ENCODE data around the gene PLAAT2. TPM values are rescaled to one million over a fixed set of nuclear protein-coding genes. Genes with fewer than 3 reads are reported as not detected.

The PLAAT2 gene
- polyA plus RNA-seq, 1 of the 3 experiments (the other 2 are of a cell fraction), result 0.53 TPM

- POLR2A ChIA-PET, result no interaction called here
- CTCF ChIA-PET, result interaction anchor here (1.1 to 1.2 kb wide), 2 partner anchors 69 to 72 kb away, joined by 4 read pairs; no protein-coding TSS in a partner anchor
- no peak for DNase-seq
- H2AFZ ChIP-seq (ENCODE audit: low read depth), result 0 out of 2 replicates have a peak overlapping the region, but pooled peaks have one; percentile 10
- no peaks in the 10 kb centered on the region for H3K27me3 ChIP-seq (ENCODE audit: insufficient read depth)
- peak overlapping the region; percentile 2; the same call in 1 of the 2 replicates for H3K4me2 ChIP-seq
- H3K36me3 ChIP-seq (replicated peaks in 1 of 2; ENCODE audit: control insufficient read depth in 1 of 2, insufficient read depth in 2 of 2, low read length in 1 of 2), result no peaks in the 10 kb centered on the region
- H3K4me3 ChIP-seq (ENCODE audit: low read depth in 2 of 2, low read length in 1 of 2), result no peak overlapping the region
- H3K9ac ChIP-seq, result no peak overlapping the region
- peaks cover 3% of the 10 kb centered on the region for H3F3A ChIP-seq (replicated peaks; ENCODE audit: insufficient read depth)
- TF ChIP-seq FOSL2 (IDR thresholded peaks at IDR 0.05; ENCODE audit: borderline replicate concordance, low read depth) (peak; percentile 79), USF1 (IDR thresholded peaks at IDR 0.05; ENCODE audit: borderline replicate concordance, low read depth) (no peak), JUND (IDR thresholded peaks at IDR 0.05) (peak; percentile 77), TCF12 (IDR thresholded peaks at IDR 0.05) (peak; percentile 72), POLR2AphosphoS5 (IDR thresholded peaks at IDR 0.05; ENCODE audit: low read depth, low read length) (peak; percentile 45; the same call in 1 of the 2 replicates)
- no peaks in the 10 kb centered on the region for H3K79me2 ChIP-seq (ENCODE audit: insufficient read depth)
- no peaks in the 10 kb centered on the region for H3K9me3 ChIP-seq
- H3K27ac ChIP-seq (ENCODE audit: low read depth in 2 of 2, low read length in 1 of 2), result peak overlapping the region in 1 of 2 experiments; percentile 43; a peak in 2 of 4 replicates
- WGBS (ENCODE audit: low lambda C conversion rate), result 47% methylated on average over 5 of the region's 5 CpGs
- H4K20me1 ChIP-seq (ENCODE audit: insufficient read depth), result no peaks in the 10 kb centered on the region
- peaks cover 0 to 5% of the 10 kb centered on the region in 2 experiments; a peak in 1 of 4 replicates for H3K4me1 ChIP-seq (ENCODE audit: control insufficient read depth in 1 of 2, insufficient read depth in 2 of 2, low read depth in 1 of 2, low read length in 1 of 2)
- H3K9me2 ChIP-seq, result no peaks in the 10 kb centered on the region
Measured at GRCh38 chr11:63567044-63567840, 4.1 kb upstream of the PLAAT2 start.

- DNase-seq, result no peak
- H2AFZ ChIP-seq (ENCODE audit: low read depth), result no peak overlapping the region
- no peaks in the 10 kb centered on the region for H3K9me3 ChIP-seq
- H3K79me2 ChIP-seq (ENCODE audit: insufficient read depth), result no peaks in the 10 kb centered on the region
- ChIA-PET POLR2A (no interaction called here), CTCF (no interaction called here)
- no peaks in the 10 kb centered on the region for H3K27me3 ChIP-seq (ENCODE audit: insufficient read depth)
- H3K36me3 ChIP-seq (replicated peaks in 1 of 2; ENCODE audit: control insufficient read depth in 1 of 2, insufficient read depth in 2 of 2, low read length in 1 of 2), result no peaks in the 10 kb centered on the region
- H3K4me1 ChIP-seq (ENCODE audit: control insufficient read depth in 1 of 2, insufficient read depth in 2 of 2, low read depth in 1 of 2, low read length in 1 of 2), result peaks cover 5% of the 10 kb centered on the region in 2 experiments; a peak in 2 of 4 replicates
- 74% methylated on average over 4 of the region's 4 CpGs for WGBS (ENCODE audit: low lambda C conversion rate)
- H4K20me1 ChIP-seq (ENCODE audit: insufficient read depth), result no peaks in the 10 kb centered on the region
- H3K4me3 ChIP-seq (ENCODE audit: low read depth in 2 of 2, low read length in 1 of 2), result no peak overlapping the region
- no peaks in the 10 kb centered on the region for H3K9me2 ChIP-seq
- no peak overlapping the region for H3K4me2 ChIP-seq
- no peak overlapping the region for H3K9ac ChIP-seq
- peaks cover 3% of the 10 kb centered on the region for H3F3A ChIP-seq (replicated peaks; ENCODE audit: insufficient read depth)
- H3K27ac ChIP-seq (ENCODE audit: low read depth in 2 of 2, low read length in 1 of 2), result no peak overlapping the region
- no peak for TF ChIP-seq MEF2A (IDR thresholded peaks at IDR 0.05; ENCODE audit: borderline replicate concordance, low read depth)
- no peak for TF ChIP-seq RAD21 (IDR thresholded peaks at IDR 0.05; ENCODE audit: low read length)
- no peak for TF ChIP-seq RXRA (IDR thresholded peaks at IDR 0.05; ENCODE audit: borderline replicate concordance, low read depth)
- no peak for TF ChIP-seq NRF1 (IDR thresholded peaks at IDR 0.05; ENCODE audit: low read depth, low read length)
- no peak for TF ChIP-seq ELF1 (IDR thresholded peaks at IDR 0.05)
- TF ChIP-seq POLR2AphosphoS5 (IDR thresholded peaks at IDR 0.05; ENCODE audit: low read depth, low read length), result no peak
- no peak for TF ChIP-seq NFIC (IDR thresholded peaks at IDR 0.05; ENCODE audit: borderline replicate concordance)
- TF ChIP-seq REST (IDR thresholded peaks at IDR 0.05; ENCODE audit: low read depth, low read length), result no peak
- TF ChIP-seq EP300 (IDR thresholded peaks at IDR 0.05; ENCODE audit: borderline replicate concordance in 1 of 2, low read depth in 1 of 2, low read length in 1 of 2), result no peak
- TF ChIP-seq TCF12 (IDR thresholded peaks at IDR 0.05), result no peak
- TF ChIP-seq CHD2 (IDR thresholded peaks at IDR 0.05; ENCODE audit: low read length, partially characterized antibody), result no peak
- TF ChIP-seq TAF1 (IDR thresholded peaks at IDR 0.05; ENCODE audit: borderline replicate concordance, low read depth, low read length), result no peak
Measured at GRCh38 chr11:63564784-63565350, 1.7 kb upstream of the PLAAT2 start.
